GM12865 (cell line): Measurements from ENCODE around the gene HOGA1.

ENCODE experiments used
- DNase-seq: peaks from one replicate; pipeline ENCODE4 v3.0.0; 2010; ENCODE audit warnings: low read depth
- H3K4me3 ChIP-seq: 2 replicates; pipeline ENCODE4 v1.5.1; 2011; ENCODE audit warnings: mild to moderate bottlenecking, low read depth, low read length, control low read depth
- CTCF ChIP-seq: IDR thresholded peaks from 2 replicates; pipeline ENCODE4 v1.5.1; 2011; ENCODE audit warnings: low read length, control low read depth, low read depth, inconsistent platforms; ENCODE audit not compliant: insufficient read depth; ENCODE audit errors: missing control alignments

HOGA1 gene

GRCh38 chr10:97577701-97578100 is 6.5 kb upstream of the HOGA1 start:
- TF ChIP-seq CTCF: no peak
- H3K4me3 ChIP-seq: no peak overlapping the region
- no peak for DNase-seq

- no peak for DNase-seq
- TF ChIP-seq CTCF: no peak
Measured at GRCh38 chr10:97578171-97578844, 5.9 kb upstream of the HOGA1 start.

GRCh38 chr10:97580421-97581367 is 3.5 kb upstream of the HOGA1 start:
- H3K4me3 ChIP-seq: no peak overlapping the region
- no peak for DNase-seq
- TF ChIP-seq CTCF: no peak

More at GRCh38 chr10:97578171-97578844, 5.9 kb upstream of the HOGA1 start:
- no peak overlapping the region for H3K4me3 ChIP-seq

GRCh38 chr10:97582169-97582568 is 2.0 kb upstream of the HOGA1 start:
- TF ChIP-seq CTCF: no peak

GRCh38 chr10:97583476-97583875 is 713 bp upstream of the HOGA1 start:
- TF ChIP-seq CTCF: no peak
- DNase-seq: no peak
- no peak overlapping the region for H3K4me3 ChIP-seq

More at GRCh38 chr10:97582169-97582568, 2.0 kb upstream of the HOGA1 start:
- H3K4me3 ChIP-seq: no peak overlapping the region
- DNase-seq: no peak

GRCh38 chr10:97584798-97585438 is 729 bp downstream of the HOGA1 start:
- TF ChIP-seq CTCF: no peak
- H3K4me3 ChIP-seq: no peak overlapping the region

More at GRCh38 chr10:97584798-97585438, 729 bp downstream of the HOGA1 start:
- DNase-seq: no peak
